Omental fat pad (tissue), 4 donors: Measurements from ENCODE around the gene CD9. TPM values are rescaled to one million over a fixed set of nuclear protein-coding genes. Genes with fewer than 3 reads are reported as not detected.

Source experiments
- ATAC-seq: fragments of 150-250 bp; one replicate; pipeline ENCODE4 v1.9.1; 2016; ENCODE audit warnings: mild to moderate bottlenecking, moderate library complexity; ENCODE audit not compliant: low FRiP score
- DNase-seq: peaks from one replicate; pipeline ENCODE4 v3.0.0-alpha.2; 2019; ENCODE audit warnings: low spot score
- total RNA-seq, 4 donors: library from RNA; depleted of rRNA; stranded (reverse); fragments of >200 nt; gene quantifications; one replicate each; pipeline ENCODE4 v1.1.0, GENCODE V29; 2016
- TF ChIP-seq, protein P1 (sequence below), 3 donors: fragments of 450-650 bp; IDR thresholded peaks; one replicate each; pipeline ENCODE4 v1.5.1; 2016 to 2017; ENCODE audit warnings: antibody characterized with exemption in 3 of 3, mild to moderate bottlenecking in 3 of 3, moderate library complexity in 2 of 3

Gene CD9
- total RNA-seq, 4 donors from 2014 or later: 68.3 to 181 (median 119) TPM

DNA sequence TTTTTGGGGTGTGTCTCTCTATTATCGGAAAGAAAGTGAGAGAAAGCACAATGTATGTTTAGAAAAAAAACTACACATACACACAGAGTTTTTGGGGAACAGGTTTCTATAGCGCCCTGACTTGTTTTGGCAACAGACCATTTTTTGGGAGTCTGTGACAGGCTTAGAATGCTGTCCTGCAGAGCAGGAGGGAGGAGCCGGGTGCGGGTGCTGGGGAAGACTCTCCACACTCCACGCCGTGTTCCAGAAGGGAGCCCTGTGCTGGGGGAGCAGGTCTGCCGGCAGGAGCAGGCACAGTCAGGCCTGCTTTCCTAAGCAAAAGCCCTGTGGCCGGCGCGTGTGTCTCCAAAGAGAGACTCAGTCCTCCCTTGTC, 26.5 kb downstream of the CD9 start:
- peak; percentile 20 for ATAC-seq
- TF ChIP-seq, protein P1, sequence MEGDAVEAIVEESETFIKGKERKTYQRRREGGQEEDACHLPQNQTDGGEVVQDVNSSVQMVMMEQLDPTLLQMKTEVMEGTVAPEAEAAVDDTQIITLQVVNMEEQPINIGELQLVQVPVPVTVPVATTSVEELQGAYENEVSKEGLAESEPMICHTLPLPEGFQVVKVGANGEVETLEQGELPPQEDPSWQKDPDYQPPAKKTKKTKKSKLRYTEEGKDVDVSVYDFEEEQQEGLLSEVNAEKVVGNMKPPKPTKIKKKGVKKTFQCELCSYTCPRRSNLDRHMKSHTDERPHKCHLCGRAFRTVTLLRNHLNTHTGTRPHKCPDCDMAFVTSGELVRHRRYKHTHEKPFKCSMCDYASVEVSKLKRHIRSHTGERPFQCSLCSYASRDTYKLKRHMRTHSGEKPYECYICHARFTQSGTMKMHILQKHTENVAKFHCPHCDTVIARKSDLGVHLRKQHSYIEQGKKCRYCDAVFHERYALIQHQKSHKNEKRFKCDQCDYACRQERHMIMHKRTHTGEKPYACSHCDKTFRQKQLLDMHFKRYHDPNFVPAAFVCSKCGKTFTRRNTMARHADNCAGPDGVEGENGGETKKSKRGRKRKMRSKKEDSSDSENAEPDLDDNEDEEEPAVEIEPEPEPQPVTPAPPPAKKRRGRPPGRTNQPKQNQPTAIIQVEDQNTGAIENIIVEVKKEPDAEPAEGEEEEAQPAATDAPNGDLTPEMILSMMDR (IDR thresholded peaks at IDR 0.05): no peak
- DNase-seq: no peak

DNA sequence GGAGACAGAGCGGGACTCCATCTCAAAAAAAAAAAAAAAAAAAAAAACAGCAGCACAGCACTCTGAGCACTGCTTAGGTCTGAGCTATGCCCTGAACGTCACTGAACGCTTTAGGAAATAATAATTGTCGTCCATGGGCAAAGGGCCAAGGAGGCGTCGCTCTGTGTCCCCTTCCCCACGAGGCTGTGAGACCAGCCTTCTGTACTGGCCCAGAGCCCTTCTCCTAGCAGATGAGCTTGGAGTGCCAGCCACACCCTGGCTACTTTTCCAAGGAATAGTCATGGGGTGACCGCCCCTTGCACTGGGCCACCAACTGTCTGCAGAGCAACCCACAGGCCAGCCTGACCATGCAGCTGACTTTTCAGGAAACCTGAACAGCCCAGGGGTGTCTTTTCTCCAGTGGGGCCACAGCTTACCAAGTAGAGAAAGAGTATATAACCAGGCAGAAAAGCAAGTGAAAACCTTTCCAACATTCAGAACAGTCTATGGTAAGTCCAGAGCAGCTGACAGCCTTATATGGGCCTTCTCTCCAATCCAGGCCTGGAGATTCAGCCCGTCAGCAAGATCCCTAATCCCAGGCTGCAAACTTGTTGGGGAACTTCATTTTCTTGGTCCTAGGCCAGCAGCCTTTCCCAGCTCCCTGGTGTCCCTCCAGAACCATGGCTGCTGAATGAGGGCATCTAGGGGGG, 28.5 kb downstream of the CD9 start:
- DNase-seq (no peak), ATAC-seq (no peak)

DNA sequence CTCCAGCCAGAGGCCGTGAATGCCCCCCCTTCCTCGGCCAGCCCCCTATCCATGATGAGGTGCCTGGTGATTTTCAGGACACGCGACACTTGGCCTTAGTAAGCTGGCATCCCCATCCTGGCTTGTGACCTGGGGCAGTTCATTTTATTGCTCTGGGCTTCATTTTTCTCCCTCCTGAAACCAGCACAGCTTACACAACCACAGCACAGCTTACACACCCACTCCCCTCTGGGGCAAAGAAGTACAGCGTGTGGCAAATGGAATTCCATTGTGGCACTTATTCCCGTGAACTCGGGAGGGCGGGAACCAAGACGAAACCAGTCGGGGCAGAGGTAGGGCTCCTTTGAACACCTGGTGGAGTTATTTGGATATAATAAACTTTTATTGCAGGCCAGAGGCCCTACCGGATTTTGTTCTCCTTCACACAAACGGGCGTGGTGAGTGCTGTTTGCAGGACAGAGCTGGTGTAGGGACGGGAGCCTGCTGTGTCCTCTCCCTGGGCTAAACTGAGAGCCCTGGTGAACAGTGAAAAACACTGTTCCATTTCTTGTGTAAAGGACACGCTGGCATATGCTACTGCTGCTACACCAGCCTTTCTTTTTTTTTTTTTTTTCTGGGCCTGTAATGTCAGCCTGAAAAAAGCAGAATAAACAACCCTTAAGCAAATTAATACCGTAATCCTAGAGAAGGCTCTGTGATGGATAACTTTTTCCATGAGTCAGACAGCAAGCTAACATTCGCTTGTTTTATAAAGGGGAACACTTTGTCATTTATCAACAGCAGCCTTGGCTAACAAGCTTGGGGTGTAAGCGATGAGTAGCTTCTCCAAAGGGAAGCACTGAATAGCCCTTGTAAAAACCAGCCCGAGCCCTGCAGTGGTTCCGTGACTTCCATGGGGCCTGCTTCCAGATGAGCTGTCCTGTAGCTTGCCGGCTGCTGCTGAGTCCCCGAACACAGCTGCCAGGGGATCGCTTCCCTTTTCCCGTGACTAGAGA, 29.3 kb downstream of the CD9 start:
- TF ChIP-seq, protein P1 (IDR thresholded peaks at IDR 0.05): no peak
- ATAC-seq (peak; percentile 45), DNase-seq (no peak)

More for the DNA sequence above, 28.5 kb downstream of the CD9 start:
- TF ChIP-seq, protein P1 (IDR thresholded peaks at IDR 0.05): no peak

DNA sequence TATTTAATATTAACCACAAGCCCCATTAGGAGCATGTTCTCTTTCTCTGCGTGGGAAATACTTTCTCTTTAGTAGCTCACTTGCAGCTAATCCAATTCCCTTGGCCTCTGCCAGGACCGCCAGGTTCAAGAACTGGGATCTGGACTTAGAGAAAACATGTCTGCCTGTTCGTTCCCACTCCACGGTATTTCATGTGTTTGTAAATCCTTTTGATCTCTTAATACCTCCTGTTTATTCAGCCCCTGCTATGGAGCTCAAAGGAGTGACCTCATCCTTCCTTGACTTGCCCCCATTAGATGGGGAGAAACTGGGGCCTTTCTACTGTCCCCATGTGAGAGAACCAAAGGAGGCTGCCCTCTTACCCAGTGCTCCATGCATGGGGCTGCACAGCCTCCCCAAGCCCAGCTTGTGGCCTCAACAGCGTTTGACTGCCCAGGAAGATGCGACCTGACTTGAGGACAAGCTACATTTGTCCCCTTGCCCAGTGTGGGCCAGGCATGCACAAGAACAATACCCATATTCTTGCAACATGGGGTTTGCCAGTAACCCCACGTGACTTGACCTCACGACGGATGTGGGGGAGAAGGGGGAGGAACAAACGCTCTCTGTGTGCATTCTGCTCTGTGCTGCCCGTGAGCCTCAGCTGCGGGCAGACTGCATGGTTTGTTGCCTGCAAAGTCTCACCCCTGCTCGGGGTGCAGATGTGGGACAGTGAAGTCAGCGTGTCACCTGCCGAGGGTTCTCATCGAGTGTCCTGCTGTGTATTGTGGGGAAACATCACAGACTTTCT, 30.3 kb downstream of the CD9 start:
- ATAC-seq (no peak), DNase-seq (no peak)
- TF ChIP-seq, protein P1 (IDR thresholded peaks at IDR 0.05): no peak

DNA sequence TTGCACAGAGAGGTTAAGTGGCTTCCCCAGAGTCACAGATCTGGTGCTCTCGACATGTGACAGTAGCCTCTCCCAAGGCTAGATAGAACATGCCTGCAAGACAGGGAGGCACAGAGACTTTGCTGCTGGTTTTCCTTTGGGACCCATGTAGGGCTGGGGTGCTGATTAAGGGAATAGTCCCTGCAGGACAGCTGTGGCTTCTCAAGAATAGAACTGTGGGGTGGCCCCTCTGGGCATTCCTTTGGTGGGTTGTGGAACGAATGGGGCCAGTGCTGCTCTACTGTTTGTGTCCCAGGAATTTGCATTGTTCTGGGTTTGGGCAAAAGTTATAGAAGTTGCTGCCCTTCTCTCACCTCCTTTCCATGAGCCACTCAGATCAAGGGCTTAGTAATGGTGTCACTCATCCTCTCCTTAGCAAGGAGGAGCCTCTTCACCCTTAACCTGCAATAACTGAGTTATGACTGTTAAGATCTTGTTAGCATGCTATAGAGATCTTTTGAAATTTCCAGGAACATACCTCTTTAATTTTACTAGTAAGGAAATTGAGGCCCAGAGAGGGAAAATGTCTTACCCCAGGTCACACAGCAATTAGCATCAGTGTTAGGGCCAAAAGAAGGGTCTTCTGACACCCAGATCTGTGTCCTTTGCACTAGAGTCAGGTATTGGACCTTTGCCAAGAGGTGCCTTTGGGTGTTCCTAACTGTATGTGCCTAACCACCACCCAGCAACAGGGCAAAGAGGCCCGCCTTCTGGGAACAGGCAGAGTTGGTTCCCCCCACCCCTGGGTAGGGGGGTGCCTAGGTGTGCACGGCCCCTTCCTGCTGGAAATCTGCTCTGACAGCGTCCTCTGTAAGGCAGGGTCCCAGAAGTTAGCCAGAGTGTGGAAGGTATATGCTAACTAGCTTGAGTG, 31.4 kb downstream of the CD9 start:
- TF ChIP-seq, protein P1 (IDR thresholded peaks at IDR 0.05): no peak
- no peak for ATAC-seq
- DNase-seq: no peak
